NCI-H526 treated with DMSO at 0.1 percent for 48 hours (cell line): ENCODE data around the gene ADI1.
"Not testable (repeated sequence)": the region's sequence is repeated elsewhere in the genome, so short reads cannot be mapped to it uniquely, and the experiment has no call there.

Experiments
- DNase-seq: peaks from one replicate; lab custom pipeline; 2025; lab: John Stamatoyannopoulos, UW

The ADI1 gene

DNA sequence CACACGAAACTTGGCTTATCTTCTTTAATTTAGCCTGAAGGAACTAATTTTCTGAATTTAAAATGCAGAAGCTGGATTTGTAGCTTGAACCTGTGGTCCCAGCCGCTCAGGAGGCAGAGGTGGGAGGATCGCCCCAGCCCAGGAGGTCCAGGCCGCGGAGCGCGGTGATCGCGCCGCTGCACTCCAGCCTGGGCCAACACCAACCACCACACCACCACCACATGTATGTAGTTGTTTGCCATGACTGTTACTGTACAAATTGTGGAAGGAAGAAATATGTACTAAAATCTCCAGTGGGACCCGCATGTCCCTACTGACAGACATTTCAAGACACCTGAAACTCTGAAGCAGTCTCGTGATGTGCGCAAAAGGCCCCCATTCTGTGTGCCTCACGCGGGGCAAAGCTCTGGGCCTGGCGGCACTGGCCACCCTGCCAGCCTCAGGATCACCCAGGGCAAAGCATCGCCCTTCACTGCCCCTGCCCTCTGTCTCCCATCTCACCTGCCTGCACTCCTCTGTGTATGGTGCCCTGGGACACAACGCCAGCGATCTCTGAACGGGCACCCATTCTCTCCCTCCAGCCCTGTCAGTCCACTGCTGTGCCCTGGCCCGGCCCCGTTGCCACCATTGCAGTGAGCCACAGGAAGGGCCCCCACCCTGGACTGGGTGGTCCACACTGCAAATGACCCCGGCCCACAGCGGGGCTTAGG lies 10.1 kb upstream of the ADI1 start:
- DNase-seq = no peak

DNA sequence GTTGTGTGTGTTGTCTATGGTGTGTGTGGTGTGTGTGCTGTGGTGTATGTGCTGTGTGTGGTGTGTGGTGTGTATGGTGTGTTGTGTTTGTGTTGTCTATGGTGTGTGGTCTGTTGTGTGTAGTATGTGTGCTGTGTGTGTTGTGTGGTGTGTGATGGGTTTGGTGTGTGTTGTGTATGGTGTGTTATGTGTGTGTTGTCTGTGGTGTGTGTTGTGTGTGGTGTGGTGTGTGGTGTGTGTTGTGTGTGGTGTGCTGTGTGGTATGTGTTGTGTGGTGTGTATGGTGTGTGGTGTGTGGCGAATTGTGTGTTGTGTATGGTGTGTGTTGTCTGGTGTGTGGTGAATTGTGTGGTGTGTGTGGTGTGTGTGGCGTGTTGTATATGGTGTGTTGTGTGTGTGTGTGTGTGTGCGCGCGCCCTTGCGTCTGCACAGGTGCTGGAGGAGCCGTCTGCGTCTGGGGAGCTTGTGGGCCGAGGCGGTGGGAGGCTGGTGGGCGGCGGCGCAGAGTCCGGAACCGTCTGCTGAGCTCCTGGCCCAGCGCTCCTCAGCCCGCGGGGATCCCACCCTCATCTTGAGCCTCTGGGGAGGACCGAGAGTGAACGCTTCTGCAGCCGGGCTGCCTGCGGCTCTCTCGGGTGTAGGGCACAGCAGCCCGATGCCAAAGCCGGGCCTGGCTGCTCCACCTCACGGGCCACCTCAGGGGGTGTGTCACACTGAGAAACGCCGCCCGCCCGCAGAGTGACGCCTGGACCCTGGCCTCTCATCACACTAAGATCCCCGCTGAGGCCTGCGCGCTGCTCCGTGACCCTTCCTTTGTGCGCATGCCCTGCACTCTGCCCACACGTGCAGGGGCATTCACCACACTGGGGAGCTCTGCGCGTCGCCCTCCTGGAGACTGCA lies 8.8 kb upstream of the ADI1 start:
- DNase-seq = no peak

DNA sequence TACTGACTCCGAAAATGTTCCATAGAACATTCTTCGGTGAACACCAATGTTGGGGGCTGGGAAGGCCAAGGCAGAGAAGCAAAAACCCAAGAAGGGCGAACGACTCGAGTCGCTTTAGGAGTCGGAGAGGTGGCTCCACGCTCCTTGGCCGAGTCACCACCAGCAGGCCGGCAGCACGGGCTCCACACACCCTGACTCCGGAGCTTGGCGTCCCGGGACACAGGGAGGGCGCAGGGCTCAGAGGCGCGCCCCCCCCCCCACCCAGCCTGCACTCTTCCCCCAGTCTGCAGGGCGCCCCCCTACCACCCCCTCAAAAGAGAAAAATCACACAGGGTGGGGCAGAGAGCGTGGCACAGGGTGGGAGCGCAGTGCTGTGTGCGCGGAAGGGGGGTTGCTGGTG lies 7.5 kb upstream of the ADI1 start:
- no peak for DNase-seq

DNA sequence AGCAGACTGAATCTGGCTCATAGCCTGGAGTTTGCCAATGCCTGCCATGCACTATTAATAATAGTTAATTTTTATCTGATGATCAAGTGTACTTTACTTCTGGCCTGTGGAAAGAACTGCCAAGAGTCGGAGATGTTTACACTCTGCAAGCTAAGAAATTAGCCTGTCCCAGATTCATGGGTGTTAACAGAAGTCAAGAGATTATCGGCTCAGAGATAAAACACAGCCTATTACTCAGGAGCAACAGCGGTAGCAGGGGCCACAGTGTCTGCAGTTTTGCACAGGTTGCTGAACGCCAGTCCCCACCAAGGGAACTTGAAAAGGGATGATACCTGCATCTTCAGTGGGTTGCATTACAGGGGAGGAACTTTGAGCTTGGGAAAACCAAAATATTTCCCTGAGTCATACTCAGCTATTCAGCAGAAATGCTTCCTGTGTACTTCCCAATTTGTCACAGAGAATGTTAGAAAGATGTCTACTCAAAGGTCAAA lies 4.3 kb upstream of the ADI1 start:
- no peak for DNase-seq

DNA sequence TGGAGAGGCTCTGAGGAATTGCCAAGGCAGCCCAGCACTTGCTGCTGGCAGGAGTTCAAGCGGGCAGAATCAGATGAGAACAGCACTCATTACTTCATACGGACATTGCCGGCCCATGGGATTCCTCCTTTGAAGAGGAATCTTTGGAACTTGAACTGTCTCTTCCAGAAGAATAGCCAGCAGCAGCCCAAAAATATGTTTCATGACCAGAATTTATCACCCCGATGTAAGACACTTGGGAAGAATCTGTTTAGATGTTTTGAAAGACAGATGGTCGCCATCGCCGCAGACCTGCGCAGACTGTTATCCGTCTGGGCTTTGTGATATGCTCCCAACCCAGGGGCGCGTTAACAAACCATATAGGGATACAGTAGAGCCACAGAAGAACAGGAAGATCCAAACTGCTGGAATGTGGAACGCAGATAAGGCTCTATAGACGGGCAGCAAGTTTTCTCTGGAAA lies 3.7 kb upstream of the ADI1 start:
- no peak for DNase-seq

DNA sequence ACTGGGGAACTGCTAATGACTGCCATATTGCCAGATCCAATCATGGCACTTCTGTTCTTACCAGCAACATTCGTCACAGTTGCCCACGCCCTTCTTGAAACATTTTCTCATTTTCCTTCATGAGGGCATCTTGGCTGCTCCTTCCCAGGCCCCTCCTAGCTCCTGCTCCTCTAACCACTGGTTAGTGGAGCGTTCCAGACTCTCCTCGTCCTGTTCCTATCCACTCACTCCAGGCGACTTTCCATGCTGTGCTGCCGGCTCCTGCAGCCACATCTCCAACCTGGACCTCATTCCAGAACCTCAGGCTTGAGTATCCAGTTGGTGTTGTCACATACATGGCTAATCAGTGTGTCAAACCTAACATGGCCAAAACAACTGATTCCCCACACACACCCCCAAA lies 1.3 kb upstream of the ADI1 start:
- no peak for DNase-seq

DNA sequence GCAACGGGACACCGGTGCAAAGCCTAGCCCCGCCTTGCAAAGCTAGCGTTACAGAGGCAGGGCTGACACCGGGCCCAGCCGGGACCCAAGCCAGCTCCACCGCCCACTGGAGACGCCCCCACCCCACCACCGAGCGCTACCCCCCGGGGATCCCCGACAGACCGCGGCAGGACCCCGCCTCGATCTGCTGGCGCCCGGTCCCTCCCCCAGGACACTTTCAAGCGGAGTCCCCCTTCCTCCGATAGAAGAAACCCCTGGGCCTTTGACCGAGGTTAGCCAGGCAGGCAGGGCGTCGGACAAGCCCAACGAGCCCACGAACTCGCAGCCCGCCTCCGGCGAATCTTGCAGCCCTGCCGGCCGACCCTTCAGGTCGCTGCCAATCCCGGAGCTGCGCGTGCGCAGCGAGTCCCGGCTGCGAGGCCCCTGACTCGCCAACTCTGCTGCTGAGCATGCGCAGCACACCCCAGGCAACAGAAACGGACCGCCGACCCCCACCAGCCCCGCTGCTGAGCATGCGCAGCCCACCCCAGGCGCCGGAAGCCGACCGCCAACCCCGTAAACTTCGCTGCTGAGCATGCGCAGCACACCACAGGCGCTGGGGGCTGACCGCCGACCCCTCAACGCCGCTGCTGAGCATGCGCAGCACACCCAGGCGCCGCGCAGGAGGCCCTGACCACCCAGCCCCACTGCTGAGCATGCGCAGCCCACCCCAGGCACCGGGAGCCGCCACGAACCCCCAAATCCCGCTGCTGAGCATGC lies 656 bp downstream of the ADI1 start:
- peak; percentile 92 for DNase-seq

DNA sequence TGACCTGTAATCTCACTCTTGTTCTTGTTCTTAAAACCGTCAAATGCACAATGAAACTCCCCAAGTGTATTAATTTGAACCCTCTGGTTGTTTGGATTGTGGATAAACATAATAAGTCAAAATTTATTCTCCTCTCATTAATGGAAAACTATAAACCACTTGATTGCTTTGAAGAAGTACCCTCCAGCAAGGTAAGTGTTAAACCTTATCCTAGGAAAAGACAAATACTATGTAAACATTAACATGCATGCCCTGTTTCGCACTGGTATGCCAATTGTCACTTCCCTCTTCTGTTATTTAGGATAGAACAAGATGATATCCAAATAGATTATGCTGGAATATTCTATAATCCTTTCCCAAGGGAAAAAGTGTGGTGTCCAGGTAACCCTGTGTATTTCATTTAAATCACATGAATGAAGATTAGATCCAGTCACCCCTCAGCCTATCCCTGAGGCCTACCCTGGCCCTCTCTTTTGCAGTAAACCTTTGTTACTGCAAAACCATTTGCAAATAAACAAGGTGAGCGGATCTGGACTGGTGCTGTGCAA lies 1.3 kb downstream of the ADI1 start:
- no peak for DNase-seq

DNA sequence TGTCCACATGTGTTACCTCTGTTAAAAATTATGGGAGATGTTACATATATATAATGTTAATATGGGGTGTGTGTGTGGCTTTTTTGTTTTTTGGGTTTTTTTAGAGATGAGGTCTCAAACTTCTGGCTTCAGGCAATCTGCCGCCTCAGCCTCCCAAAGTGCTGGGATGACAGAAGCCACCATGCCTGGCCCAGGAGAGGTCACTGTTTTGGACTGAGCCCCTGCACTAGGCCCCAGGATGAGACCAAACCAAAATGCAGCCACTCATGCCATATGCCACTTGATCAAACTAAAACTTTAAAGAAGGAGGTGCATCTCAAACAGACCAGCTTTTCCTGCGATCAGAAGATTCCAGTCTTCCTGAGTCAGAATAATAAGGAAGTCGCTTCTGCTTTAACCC lies 2.5 kb downstream of the ADI1 start:
- no peak for DNase-seq

DNA sequence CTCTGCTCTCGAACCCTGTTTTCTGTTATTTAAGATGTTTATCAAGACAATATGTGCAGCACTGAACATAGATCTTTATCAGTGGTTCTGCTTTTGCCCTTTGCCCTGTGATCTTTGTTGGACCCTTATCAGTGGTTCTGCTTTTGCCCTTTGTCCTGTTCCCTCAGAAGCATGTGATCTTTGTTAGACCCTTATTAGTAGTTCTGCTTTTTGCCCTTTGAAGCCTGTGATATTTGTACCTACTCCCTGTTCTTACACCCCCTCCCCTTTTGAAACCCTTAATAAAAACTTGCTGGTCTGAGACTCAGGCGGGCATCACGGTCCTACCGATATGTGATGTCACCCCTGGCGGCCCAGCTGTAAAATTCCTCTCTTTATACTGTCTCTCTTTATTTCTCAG lies 3.9 kb downstream of the ADI1 start:
- DNase-seq = not testable (repeated sequence)

DNA sequence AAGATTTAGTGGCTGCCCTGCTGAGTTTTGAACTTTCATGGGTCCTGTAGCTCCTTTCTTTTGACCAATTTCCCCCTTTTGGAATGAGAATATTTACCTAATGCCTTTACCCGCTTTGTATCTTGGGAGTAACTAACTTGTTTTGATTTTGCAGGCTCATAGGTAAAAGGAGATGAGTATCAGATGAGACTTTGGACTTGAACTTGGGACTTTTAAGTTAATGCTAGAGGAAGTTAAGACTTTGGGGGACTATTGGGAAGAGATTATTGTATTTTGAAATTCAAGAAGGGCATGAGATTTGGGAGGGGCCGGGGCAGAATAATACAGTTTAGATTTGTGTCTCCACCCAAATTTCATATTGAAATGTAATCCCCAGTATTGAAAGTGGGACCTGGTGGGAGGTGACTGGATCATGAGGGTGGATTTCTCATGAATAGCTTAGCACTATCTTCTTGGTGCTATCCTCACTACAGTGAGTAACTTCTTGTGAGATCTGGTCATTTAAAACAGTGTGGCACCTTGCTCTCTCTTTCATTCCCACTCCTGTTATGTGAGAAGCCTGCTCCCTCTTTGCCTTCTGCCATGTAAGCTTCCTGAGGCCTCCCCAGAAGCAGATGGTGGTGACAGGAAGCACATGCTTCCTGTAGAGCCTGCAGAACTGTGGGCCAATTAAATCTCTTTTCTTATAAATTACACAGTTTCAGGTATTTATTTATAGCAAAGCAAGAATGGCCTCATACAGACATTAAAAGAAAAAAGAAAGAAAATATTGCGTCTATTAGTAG lies 6.1 kb downstream of the ADI1 start:
- DNase-seq = no peak

DNA sequence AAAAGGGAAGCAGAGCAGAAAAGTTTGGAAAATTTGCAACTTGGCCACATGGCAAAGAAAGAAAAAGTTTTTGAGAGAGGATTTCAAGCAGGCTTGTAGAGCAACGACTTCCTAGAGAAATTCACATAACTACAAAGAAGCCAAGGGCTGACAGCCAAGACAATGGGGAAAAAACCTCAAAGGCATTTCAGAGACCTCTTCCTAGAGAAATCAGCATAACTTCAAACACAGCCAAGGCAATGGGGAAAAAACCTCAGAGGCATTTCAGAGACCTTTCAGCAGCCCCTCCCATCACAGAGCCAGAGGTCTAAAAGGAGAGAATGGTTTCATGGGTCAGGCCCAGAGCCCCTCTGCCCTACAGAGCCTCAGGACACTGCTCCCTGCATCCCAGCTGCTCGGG lies 7.2 kb downstream of the ADI1 start:
- no peak for DNase-seq

DNA sequence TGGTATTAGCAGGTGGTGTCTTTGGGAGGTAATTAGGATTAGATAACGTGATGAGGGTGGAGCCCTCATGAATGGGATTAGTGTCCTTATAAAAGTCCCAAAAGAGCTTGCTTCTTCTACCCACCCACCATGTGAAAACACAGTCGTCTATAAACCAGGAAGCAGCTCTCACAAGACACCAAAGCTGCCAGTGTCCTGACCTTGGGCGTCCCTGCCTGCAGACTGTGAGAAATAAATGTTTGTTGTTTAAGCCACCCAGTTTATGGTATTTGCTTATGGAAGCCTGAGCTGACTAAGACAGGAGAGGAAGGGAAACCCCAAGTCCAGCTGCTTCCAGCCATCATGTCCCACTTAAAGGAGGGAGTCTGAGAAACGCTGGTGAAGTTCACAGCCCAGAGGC lies 13.6 kb downstream of the ADI1 start:
- DNase-seq = no peak

DNA sequence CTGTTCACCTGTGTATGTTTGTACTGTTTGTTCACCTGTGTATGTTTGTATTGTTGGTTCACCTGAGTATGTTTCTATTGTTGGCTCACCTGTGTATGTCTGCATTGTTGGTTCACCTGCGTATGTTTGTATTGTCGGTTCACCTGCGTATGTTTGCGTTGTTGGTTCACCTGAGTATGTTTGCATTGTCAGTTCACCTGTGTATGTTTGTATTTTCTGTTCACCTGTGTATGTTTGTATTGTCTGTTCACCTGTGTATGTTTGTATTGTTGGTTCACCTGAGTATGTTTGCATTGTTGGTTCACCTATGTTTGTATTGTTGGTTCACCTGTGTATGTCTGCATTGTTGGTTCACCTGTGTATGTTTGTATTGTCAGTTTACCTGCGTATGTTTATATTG lies 14.6 kb downstream of the ADI1 start:
- DNase-seq = no peak

DNA sequence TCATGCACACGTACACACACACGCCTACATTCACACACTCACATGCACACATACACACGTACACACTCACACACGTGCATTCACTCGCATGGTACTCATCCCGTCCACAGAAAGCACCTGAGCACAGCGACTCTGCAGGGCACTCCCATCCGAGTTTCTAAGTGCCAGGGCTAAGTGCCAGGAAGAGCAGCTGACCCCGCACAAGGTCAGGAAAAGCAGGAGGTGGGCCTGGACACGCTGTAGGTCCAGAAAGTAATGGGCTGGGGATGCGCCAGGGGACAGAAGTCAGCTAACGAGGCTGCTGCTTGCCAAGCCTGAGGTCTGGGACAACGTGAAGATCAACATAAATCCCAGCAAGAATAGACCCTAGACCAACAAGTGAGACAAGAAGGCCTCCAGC lies 15.8 kb downstream of the ADI1 start:
- DNase-seq = no peak

DNA sequence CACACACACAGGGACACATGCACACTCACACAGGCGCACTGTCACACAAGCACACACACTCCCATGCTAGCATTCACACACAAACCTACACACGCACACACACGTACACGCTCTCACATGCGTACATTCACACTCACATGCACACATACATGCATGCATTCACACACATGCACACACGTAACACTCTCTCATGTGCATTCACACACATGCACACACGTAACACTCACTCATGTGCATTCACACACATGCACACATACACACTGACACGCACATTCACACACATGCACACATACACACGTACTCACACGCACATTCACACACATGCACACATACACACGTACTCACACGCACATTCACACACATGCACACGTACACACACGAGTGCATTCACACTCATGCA lies 16.3 kb downstream of the ADI1 start:
- DNase-seq = no peak

DNA sequence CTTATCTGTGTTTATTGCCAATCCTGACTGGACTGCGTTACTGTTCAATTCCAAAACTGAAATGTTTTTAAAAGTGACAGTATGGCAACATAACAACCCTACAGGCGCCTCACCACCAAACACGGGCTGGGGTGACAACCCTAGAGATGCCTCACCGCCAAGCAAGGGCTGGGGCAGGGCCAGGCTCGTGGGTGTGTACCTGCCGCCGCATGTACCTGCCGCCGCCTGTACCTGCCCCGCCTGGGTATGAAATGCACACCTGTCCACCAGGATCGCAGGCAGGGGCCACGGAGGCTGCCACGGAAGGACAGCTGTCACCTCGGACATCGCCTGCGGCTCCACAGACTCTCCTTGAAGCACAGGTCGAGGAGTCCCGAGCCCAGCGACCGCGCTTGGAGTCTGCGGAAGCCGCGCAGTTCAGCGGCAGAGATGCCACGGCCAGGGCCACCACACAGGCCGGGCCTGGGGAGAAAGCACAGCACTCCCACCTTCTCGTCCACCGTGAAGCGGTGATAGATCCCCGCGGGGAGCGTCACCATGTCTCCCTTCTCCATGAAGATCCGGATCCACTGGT lies 18.9 kb downstream of the ADI1 start:
- DNase-seq = no peak

DNA sequence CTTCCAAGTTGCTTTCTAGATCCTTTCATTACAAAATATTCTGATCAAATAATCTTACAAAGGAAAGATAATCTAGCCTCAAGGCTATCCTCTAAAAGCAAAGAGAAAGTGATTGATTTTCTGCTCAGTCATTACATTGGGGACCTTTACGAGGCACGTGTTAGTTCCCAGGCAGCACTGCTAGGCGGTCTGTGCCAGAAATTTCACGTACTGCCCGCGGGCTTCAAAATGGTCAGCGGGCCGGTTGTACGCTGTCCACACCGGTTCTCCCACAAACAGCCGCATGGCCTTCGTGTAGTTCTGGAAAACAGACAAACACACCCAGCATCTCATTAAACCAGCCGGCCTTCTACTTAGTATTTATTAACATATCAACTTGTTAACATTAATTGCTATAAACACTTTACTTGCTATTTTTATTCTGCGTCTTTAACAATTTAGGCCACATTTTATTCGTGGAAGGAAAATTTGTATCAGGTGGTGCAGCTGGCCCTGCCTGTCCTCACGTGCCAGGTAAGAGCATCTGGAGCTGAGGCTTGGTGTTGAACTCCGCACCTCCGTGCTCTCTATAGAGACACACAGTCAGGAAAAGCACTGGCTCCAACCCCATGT lies 20.4 kb downstream of the ADI1 start:
- DNase-seq = no peak

DNA sequence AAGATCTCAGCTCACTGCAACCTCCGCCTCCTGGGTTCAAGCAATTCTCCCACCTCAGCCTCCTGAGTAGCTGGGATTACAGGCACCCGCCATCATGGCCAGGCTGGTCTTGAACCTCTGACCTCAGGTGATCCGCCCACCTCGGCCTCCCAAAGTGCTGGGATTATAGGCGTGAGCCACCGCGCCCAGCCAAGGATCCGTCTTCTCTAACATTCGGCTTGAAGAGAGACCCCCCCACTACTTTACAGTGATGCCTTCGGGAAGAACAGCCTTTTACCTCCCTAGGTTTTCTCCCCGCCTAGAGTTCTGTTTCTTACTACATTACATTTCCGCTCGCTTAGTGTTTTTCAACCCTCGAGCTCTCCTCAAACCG lies 22.6 kb downstream of the ADI1 start:
- not testable (repeated sequence) for DNase-seq

DNA sequence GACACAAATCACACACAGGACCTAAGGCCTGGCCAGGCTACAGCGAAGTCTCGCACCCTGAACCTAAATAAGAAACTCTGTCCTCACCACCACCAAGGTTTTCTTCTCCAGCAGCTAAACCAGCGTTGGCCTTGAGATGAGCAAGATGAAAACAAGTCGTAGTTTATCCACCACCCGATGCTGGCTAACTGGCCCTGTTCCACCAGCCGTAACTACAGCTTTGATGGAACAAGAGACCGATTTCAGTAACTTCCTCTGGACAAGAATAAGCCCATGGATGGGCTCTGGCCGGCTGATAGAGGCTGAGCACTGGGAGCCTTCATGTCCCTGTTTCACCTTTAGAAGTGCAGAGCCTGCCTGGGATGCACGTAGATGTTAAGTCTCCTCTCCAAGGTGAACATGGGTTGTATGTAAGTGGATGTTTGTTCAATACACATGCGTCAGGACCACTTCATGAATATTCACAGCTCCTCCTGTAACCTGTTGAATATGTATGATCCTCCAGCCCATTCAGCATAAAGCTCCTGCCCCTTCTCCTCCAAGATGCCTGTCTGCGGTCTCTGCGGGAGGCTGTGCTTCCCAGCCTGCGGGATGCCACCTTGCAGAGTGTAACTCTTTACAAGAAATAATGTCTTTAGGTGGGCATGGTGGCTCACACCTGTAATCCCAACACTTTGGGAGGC lies 24.2 kb downstream of the ADI1 start:
- DNase-seq = no peak
